HEK293T (cell line): Measurements from ENCODE around the gene SLC25A29.
"Not testable (repeated sequence)": the region's sequence is repeated elsewhere in the genome, so short reads cannot be mapped to it uniquely, and the experiment has no call there.

Experiments
- CTCF ChIA-PET: fragments of 350-600 bp; formaldehyde crosslinking; extraction: SDS; loops from one replicate; lab custom pipeline; 2021; ENCODE audit warnings: antibody characterized with exemption, inconsistent platforms; lab: Yijun Ruan, JAX
- POLR2A ChIA-PET: fragments of 350-600 bp; formaldehyde crosslinking; extraction: SDS; loops from one replicate; lab custom pipeline; 2020; ENCODE audit warnings: antibody characterized with exemption, inconsistent platforms; lab: Yijun Ruan, JAX
- DNase-seq: peaks from one replicate; pipeline ENCODE4 v3.0.0; 2012; ENCODE audit warnings: mixed read lengths; ENCODE audit errors: extremely low spot score
- ARNT ChIP-seq: fragments of 450-650 bp; IDR thresholded peaks from 2 replicates; pipeline ENCODE4 v1.6.1; 2017; ENCODE audit warnings: mild to moderate bottlenecking
- BHLHE40 ChIP-seq: fragments of 450-650 bp; IDR thresholded peaks from 2 replicates; pipeline ENCODE4 v1.6.1; 2016; ENCODE audit warnings: mild to moderate bottlenecking, moderate library complexity, borderline replicate concordance
- CTBP1 ChIP-seq: fragments of 450-650 bp; IDR thresholded peaks from 2 replicates; pipeline ENCODE4 v1.6.1; 2016; ENCODE audit warnings: borderline replicate concordance
- ELF4 ChIP-seq: fragments of 450-650 bp; IDR thresholded peaks from 2 replicates; pipeline ENCODE4 v1.6.1; 2017; ENCODE audit warnings: antibody characterized with exemption
- FOXA1 ChIP-seq: fragments of 450-650 bp; IDR thresholded peaks from 2 replicates; pipeline ENCODE4 v1.6.1; 2016; ENCODE audit warnings: mild to moderate bottlenecking
- FOXK2 ChIP-seq: fragments of 450-650 bp; IDR thresholded peaks from 2 replicates; pipeline ENCODE4 v1.6.1; 2016; ENCODE audit warnings: mild to moderate bottlenecking
- FOXM1 ChIP-seq: fragments of 450-650 bp; IDR thresholded peaks from 2 replicates; pipeline ENCODE4 v1.6.1; 2017; ENCODE audit warnings: mild to moderate bottlenecking, borderline replicate concordance
- HDGF ChIP-seq: fragments of 450-650 bp; IDR thresholded peaks from 2 replicates; pipeline ENCODE4 v1.6.1; 2017; ENCODE audit warnings: antibody characterized with exemption, borderline replicate concordance
- L3MBTL2 ChIP-seq: fragments of 450-650 bp; conservative IDR thresholded peaks from 2 replicates; pipeline ENCODE4 v1.6.1; 2016; ENCODE audit warnings: mild to moderate bottlenecking
- LEF1 ChIP-seq: fragments of 450-650 bp; IDR thresholded peaks from 2 replicates; pipeline ENCODE4 v1.6.1; 2017; ENCODE audit warnings: mild to moderate bottlenecking, borderline replicate concordance
- NFRKB ChIP-seq: fragments of 450-650 bp; IDR thresholded peaks from 2 replicates; pipeline ENCODE4 v1.6.1; 2016; ENCODE audit warnings: mild to moderate bottlenecking, moderate library complexity
- PKNOX1 ChIP-seq: fragments of 450-650 bp; IDR thresholded peaks from 2 replicates; pipeline ENCODE4 v1.6.1; 2016
- SP1 ChIP-seq: fragments of 450-650 bp; IDR thresholded peaks from 2 replicates; pipeline ENCODE4 v1.6.1; 2017
- SUZ12 ChIP-seq: fragments of 450-650 bp; IDR thresholded peaks from 2 replicates; pipeline ENCODE4 v1.6.1; 2016; ENCODE audit warnings: mild to moderate bottlenecking
- TARDBP ChIP-seq: fragments of 450-650 bp; IDR thresholded peaks from 2 replicates; pipeline ENCODE4 v1.6.1; 2016
- ZNF384 ChIP-seq: fragments of 450-650 bp; IDR thresholded peaks from 2 replicates; pipeline ENCODE4 v1.6.1; 2016

The SLC25A29 gene

GRCh38 chr14:100346306-100347091, 40.3 kb upstream of the SLC25A29 start:
- ChIA-PET CTCF (no interaction called here), POLR2A (no interaction called here)
- no peak for TF ChIP-seq FOXA1
- no peak for TF ChIP-seq ELF4
- no peak for TF ChIP-seq PKNOX1
- TF ChIP-seq BHLHE40, result no peak
- TF ChIP-seq ARNT, result no peak
- no peak for TF ChIP-seq SUZ12
- TF ChIP-seq HDGF, result no peak
- TF ChIP-seq FOXK2, result no peak
- TF ChIP-seq LEF1, result no peak
- no peak for TF ChIP-seq SP1
- TF ChIP-seq L3MBTL2, result no peak
- TF ChIP-seq NFRKB, result no peak
- TF ChIP-seq TARDBP, result no peak
- no peak for TF ChIP-seq ZNF384
- TF ChIP-seq FOXM1, result no peak
- TF ChIP-seq CTBP1, result no peak
- no peak for DNase-seq

GRCh38 chr14:100345711-100346110, 39.5 kb upstream of the SLC25A29 start:
- ChIA-PET POLR2A (no interaction called here), CTCF (no interaction called here)
- DNase-seq, result no peak
- TF ChIP-seq SUZ12 (no peak), HDGF (no peak), CTBP1 (no peak), BHLHE40 (no peak)

GRCh38 chr14:100344657-100345056, 38.4 kb upstream of the SLC25A29 start:
- POLR2A ChIA-PET, DNase-seq, CTCF ChIA-PET: not testable (repeated sequence)

GRCh38 chr14:100342826-100343225, 36.6 kb upstream of the SLC25A29 start:
- POLR2A ChIA-PET, CTCF ChIA-PET, DNase-seq: not testable (repeated sequence)

- no peak for TF ChIP-seq L3MBTL2
- TF ChIP-seq ELF4, result no peak
- TF ChIP-seq HDGF, result no peak
- no peak for TF ChIP-seq SP1
- TF ChIP-seq TARDBP, result no peak
- no peak for TF ChIP-seq LEF1
- TF ChIP-seq SUZ12, result no peak
- no peak for TF ChIP-seq NFRKB
- no peak for TF ChIP-seq FOXM1
- no peak for TF ChIP-seq PKNOX1
- no peak for TF ChIP-seq ARNT
- TF ChIP-seq FOXK2, result no peak
- TF ChIP-seq CTBP1, result no peak
These were observed 36.0 kb upstream of the SLC25A29 start for GRCh38 chr14:100342195-100342594.

GRCh38 chr14:100341301-100342031, 35.2 kb upstream of the SLC25A29 start:
- CTCF ChIA-PET, result no interaction called here

More at GRCh38 chr14:100342195-100342594, 36.0 kb upstream of the SLC25A29 start:
- CTCF ChIA-PET, result no interaction called here
- POLR2A ChIA-PET, result no interaction called here
- no peak for DNase-seq

More at GRCh38 chr14:100341301-100342031, 35.2 kb upstream of the SLC25A29 start:
- POLR2A ChIA-PET, result interaction anchor here (0.7 kb wide), 1 partner anchor 11 kb away, joined by 3 read pairs; no protein-coding TSS in a partner anchor
- no peak for DNase-seq
- TF ChIP-seq CTBP1, result no peak
- no peak for TF ChIP-seq PKNOX1
- no peak for TF ChIP-seq SUZ12
- no peak for TF ChIP-seq FOXA1
- TF ChIP-seq BHLHE40, result no peak
- no peak for TF ChIP-seq FOXK2
- TF ChIP-seq ARNT, result no peak
